Measurements from ENCODE around the gene ITPR2.

The ITPR2 gene

DNA sequence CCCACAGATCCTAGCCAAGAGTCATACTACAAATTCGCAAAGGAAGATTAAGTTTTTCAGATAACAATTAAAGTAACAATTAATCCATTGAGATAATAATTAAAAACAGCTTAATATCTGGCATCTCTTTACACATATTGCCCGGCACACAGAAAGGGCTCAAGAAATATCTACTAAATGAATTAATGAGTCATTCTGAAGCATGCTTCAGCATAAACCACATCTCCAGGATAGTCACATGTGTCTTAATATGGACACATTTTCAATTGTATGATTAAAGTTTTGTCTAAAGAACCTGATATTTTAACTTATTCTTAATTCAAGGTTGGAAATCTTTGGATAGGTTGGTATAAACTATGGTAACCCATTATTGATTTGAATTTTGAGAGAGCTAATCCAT, 9.6 kb downstream of the ITPR2 start:
- DNase-seq (ENCODE audit: low read depth, low spot score) = no peak

DNA sequence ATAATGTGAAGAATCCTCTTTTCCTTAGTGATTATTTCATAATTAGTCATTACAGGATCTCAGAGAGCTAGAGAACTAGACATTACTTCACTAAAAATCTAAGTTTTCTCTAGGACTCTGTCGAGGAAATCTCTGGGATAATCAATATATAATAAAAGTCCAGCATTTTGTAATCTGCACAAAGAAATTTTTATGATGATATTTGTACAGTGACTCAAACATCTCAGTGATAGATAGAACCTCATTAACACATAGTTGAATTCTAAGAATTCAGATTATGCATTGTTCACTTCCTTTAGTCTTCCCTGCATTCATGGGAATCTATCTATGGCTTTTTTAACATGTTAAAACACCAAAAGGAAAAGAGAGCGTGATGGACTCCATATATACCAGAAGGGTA, 11.0 kb downstream of the ITPR2 start:
- DNase-seq (ENCODE audit: low read depth, low spot score) = no peak

GRCh38 chr12:26821212-26821701, 11.7 kb downstream of the ITPR2 start:
- no peak for DNase-seq (ENCODE audit: low read depth, low spot score)

DNA sequence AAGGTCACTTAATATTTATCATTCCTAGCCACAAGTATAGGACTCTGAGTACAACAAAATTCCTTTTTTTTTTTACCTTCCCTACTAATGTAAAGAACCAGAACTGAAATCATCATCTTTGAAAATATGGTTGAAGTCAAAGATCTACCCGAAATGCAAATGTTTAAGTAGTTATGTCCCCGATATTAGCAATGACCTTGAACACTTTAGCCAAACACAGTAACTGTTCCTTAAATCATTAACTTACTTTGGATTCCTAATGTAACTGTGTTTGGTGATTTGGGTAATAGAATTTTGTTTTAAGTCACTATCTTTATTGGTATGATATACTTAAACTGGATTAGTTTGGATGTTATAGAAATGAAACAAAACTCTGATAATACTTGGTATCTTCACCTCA, 14.4 kb downstream of the ITPR2 start:
- DNase-seq (ENCODE audit: low read depth, low spot score) = no peak

- DNase-seq (ENCODE audit: low read depth, low spot score) = no peak
Measured at GRCh38 chr12:26818201-26818600, 14.8 kb downstream of the ITPR2 start.

DNA sequence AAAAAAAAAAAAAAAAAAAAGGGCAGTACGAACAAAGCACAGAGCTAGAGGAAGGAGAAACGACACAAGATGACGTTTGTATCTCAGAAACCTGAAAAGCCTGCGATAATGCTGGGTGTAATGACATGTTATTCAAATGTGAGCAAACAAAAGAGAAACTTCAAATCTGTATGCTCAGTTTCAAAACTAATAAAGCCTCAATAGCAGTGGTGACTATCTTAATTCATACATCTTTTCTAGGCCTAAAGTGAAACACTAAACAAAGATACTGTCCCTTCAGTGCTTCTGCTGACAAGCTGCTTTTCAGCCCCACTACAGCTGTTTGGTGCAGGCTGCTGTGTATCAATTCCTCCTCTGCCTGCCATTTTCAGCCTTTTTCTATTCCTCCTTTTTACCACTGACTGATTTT, 15.8 kb downstream of the ITPR2 start:
- DNase-seq (ENCODE audit: low read depth, low spot score) = no peak

DNA sequence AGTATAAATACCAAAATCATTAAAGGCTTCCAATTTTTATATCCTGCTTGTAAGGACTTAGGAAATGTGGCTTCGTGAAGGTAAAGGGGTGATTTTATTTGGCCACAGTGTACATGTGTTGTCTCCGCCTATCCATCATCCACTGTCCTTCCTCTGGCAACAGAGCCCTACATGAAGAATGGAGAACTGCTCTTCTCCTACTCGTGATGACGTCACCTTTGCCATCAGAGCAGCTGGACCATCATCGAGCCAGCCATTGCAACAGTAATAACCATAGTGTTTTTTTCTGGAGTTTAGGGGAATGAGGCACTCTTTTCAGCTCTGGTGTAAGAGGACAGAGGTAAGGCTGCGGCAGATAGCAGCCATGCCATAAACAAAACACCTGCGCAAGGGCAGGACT, 19.2 kb downstream of the ITPR2 start:
- DNase-seq (ENCODE audit: low read depth, low spot score) = no peak

- DNase-seq (ENCODE audit: low read depth, low spot score) = no peak
Measured at GRCh38 chr12:26810330-26810729, 22.7 kb downstream of the ITPR2 start.

GRCh38 chr12:26809611-26810285, 23.2 kb downstream of the ITPR2 start:
- DNase-seq (ENCODE audit: low read depth, low spot score) = no peak

DNA sequence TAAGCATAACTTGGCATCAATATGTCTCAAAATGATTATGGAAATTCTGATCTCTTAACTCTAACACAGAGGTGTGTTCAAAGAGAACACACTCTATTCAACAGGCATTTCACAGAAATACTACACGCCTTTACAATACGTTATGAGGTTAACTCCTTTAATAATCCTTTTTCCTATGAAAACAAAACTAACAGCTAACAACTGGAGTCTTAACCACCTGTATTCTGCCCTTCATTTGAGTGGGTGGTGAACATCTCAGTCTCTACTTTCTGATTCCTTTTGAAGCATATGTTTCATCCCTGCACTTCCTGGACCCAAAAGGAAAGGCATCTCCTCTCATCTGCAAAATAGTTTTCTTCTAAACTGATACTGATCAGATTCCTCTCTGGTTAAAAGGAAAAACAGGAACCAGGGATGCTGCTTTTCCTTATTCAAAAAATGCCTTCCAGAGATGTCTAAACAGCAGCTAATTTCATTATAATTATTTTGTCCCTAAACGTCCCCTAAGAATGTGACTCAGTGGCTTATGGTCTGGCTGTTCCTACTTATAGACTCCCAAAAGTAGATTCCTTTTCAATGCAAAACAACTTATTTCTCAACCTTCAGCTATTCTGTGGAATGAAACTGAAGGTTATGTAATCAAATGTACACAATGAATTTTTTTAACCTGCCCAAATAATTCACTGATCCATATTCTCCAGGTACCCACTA, 24.1 kb downstream of the ITPR2 start:
- DNase-seq (ENCODE audit: low read depth, low spot score) = no peak

- DNase-seq (ENCODE audit: low read depth, low spot score) = no peak
Measured at GRCh38 chr12:26807292-26807691, 25.7 kb downstream of the ITPR2 start.

- DNase-seq (ENCODE audit: low read depth, low spot score) = no peak
Measured at GRCh38 chr12:26806556-26806955, 26.4 kb downstream of the ITPR2 start.

DNA sequence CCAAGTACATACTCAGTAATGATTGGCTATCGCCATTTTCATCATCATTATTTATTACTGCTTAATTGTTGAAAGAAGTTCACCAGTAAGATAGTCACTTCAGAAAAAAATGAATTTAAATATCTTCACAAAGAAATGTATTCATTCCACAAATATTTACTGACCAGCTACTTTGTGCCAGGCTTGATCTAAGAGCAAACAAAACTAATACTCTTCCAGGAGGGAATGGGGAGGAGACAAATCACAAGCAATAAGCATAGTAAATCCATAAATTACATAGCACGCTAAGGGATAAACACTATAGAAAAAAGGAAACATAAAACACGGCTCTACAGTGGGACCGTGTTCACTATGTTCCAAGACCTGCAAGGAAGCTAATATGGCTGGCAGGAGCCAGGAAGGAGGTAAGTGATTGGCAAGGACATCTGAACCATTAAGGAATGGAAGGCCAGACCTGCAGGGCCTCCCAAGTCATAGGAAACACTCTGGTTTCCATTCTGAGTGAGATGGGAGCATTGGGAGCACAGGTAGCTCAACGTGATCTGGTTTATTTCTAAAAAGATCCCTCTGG, 27.5 kb downstream of the ITPR2 start:
- DNase-seq (ENCODE audit: low read depth, low spot score) = no peak

GRCh38 chr12:26803552-26803951, 29.4 kb downstream of the ITPR2 start:
- no peak for DNase-seq (ENCODE audit: low read depth, low spot score)

- no peak for DNase-seq (ENCODE audit: low read depth, low spot score)
Measured at GRCh38 chr12:26801486-26801885, 31.5 kb downstream of the ITPR2 start.

DNA sequence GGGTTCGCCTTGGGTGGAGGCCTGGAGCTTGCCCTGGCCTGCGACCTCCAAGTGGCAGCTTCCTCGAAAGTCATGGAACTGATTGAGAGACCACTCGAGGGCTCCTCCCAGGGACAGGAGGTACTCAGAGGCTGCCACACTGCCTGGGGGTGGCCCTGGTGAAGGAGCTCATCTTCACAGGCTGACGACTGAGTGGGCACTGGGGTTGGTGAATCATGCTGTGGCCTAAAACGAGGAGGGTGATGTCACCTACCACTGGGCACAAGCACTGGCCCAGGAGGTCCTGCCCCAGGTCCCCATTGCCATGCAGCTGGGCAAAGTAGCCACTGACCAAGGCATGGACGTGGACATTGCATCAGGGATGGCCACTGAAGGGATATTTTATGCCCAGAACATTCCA, 32.1 kb downstream of the ITPR2 start:
- DNase-seq (ENCODE audit: low read depth, low spot score) = no peak

DNA sequence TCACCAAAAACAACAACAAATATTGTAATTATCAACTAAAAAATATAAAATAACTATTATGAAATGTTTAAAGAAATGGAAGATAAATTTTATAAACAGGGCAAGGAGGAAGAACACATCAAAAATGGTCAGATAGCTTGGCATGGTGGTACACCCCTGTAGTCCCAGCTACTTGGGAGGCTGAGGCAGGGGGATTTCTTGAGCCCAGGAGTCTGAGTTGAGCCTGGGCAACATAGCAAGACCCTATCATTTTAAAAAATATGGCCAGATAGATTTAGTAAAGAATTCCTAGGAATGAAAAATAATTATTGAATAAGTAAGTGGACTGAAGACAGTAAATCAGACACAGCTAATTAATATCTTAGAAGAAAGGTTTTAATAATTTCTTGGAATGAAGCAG, 32.6 kb downstream of the ITPR2 start:
- DNase-seq (ENCODE audit: low read depth, low spot score) = no peak

GRCh38 chr12:26799741-26800140, 33.3 kb downstream of the ITPR2 start:
- DNase-seq (ENCODE audit: low read depth, low spot score) = no peak

GRCh38 chr12:26798640-26799039, 34.4 kb downstream of the ITPR2 start:
- no peak for DNase-seq (ENCODE audit: low read depth, low spot score)

DNA sequence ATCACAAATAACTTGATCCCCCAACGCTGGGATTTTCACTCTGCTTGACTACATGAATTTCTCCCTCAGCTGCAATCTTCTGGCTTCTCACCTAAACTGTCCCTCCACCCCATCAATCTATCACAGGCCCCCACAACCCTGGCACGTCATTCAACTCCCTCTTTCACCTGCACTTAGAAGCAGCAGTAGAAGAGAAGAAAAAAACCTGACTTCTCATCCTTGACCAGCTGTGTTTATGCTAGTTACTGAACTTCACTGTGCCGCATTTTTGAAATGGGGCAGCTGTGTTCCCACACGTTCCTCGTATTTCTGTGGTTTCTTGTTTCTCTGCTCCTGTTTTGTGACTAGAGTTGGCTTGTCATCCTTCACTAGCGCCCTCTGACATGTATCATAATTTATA, 35.0 kb downstream of the ITPR2 start:
- DNase-seq (ENCODE audit: low read depth, low spot score) = no peak

GRCh38 chr12:26795910-26796309, 37.1 kb downstream of the ITPR2 start:
- no peak for DNase-seq (ENCODE audit: low read depth, low spot score)

GRCh38 chr12:26791301-26791791, 41.6 kb downstream of the ITPR2 start:
- DNase-seq (ENCODE audit: low read depth, low spot score) = no peak

DNA sequence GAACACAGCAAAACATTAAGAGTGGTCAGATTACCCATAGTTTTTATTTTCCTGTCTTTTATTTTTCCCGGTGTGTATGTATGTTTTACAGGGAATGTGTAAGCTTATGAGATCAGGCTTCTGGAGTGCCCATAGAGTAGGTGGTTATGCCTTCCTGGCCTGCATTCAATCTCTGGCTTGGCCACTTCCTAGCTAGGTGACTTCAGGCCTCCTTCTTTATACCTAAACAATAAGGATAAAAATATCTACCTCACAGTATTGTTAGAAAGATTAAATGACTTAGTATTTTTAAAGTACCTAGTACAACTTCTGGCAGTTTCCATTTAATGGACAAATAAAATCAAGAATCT, 42.4 kb downstream of the ITPR2 start:
- no peak for DNase-seq (ENCODE audit: low read depth, low spot score)
